ENCODE data around the gene OIT3.

GRCh38 chr10:72858067-72858466, 35.5 kb upstream of the OIT3 start:
- TF ChIP-seq, protein P1, sequence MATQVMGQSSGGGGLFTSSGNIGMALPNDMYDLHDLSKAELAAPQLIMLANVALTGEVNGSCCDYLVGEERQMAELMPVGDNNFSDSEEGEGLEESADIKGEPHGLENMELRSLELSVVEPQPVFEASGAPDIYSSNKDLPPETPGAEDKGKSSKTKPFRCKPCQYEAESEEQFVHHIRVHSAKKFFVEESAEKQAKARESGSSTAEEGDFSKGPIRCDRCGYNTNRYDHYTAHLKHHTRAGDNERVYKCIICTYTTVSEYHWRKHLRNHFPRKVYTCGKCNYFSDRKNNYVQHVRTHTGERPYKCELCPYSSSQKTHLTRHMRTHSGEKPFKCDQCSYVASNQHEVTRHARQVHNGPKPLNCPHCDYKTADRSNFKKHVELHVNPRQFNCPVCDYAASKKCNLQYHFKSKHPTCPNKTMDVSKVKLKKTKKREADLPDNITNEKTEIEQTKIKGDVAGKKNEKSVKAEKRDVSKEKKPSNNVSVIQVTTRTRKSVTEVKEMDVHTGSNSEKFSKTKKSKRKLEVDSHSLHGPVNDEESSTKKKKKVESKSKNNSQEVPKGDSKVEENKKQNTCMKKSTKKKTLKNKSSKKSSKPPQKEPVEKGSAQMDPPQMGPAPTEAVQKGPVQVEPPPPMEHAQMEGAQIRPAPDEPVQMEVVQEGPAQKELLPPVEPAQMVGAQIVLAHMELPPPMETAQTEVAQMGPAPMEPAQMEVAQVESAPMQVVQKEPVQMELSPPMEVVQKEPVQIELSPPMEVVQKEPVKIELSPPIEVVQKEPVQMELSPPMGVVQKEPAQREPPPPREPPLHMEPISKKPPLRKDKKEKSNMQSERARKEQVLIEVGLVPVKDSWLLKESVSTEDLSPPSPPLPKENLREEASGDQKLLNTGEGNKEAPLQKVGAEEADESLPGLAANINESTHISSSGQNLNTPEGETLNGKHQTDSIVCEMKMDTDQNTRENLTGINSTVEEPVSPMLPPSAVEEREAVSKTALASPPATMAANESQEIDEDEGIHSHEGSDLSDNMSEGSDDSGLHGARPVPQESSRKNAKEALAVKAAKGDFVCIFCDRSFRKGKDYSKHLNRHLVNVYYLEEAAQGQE (tag by site-specific recombination; IDR thresholded peaks at IDR 0.05), result no peak
- TF ChIP-seq ZNF274 (IDR thresholded peaks at IDR 0.05; ENCODE audit: low read length), result no peak
- no peak for TF ChIP-seq ZNF274 (tag by site-specific recombination; IDR thresholded peaks at IDR 0.05; ENCODE audit: borderline replicate concordance)
- TF ChIP-seq YY1 (tag by site-specific recombination; IDR thresholded peaks at IDR 0.05), result no peak
- no peak for TF ChIP-seq CTCF (tag by site-specific recombination; IDR thresholded peaks at IDR 0.05)
- no peak for TF ChIP-seq RBAK (tag by site-specific recombination; IDR thresholded peaks at IDR 0.05)
- TF ChIP-seq ZNF175 (tag by site-specific recombination; IDR thresholded peaks at IDR 0.05), result no peak
- TF ChIP-seq PBX3 (CRISPR knock-in tag; IDR thresholded peaks at IDR 0.05), result no peak
- no peak for TF ChIP-seq ATF2 (tag by site-specific recombination; IDR thresholded peaks at IDR 0.05; ENCODE audit: low read depth)
- no peak for TF ChIP-seq HOXC10 (CRISPR knock-in tag; IDR thresholded peaks at IDR 0.05)
- TF ChIP-seq, protein P2, sequence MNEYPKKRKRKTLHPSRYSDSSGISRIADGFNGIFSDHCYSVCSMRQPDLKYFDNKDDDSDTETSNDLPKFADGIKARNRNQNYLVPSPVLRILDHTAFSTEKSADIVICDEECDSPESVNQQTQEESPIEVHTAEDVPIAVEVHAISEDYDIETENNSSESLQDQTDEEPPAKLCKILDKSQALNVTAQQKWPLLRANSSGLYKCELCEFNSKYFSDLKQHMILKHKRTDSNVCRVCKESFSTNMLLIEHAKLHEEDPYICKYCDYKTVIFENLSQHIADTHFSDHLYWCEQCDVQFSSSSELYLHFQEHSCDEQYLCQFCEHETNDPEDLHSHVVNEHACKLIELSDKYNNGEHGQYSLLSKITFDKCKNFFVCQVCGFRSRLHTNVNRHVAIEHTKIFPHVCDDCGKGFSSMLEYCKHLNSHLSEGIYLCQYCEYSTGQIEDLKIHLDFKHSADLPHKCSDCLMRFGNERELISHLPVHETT (tag by site-specific recombination; IDR thresholded peaks at IDR 0.05), result no peak
